ENCODE measurements around the gene CPSF4L.

- no peak for TF ChIP-seq EP300 (IDR thresholded peaks at IDR 0.05)
- TF ChIP-seq CTCF (IDR thresholded peaks at IDR 0.05), result no peak
Observed at GRCh38 chr17:73290399-73291259, 28.9 kb upstream of the CPSF4L start.

Data from tibial nerve (tissue), 4 donors.